ENCODE results near the gene MUC7.

The MUC7 gene

GRCh38 chr4:70522626-70523025 lies 50.6 kb downstream of the MUC7 start:
- TF ChIP-seq, protein P1, sequence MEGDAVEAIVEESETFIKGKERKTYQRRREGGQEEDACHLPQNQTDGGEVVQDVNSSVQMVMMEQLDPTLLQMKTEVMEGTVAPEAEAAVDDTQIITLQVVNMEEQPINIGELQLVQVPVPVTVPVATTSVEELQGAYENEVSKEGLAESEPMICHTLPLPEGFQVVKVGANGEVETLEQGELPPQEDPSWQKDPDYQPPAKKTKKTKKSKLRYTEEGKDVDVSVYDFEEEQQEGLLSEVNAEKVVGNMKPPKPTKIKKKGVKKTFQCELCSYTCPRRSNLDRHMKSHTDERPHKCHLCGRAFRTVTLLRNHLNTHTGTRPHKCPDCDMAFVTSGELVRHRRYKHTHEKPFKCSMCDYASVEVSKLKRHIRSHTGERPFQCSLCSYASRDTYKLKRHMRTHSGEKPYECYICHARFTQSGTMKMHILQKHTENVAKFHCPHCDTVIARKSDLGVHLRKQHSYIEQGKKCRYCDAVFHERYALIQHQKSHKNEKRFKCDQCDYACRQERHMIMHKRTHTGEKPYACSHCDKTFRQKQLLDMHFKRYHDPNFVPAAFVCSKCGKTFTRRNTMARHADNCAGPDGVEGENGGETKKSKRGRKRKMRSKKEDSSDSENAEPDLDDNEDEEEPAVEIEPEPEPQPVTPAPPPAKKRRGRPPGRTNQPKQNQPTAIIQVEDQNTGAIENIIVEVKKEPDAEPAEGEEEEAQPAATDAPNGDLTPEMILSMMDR (IDR thresholded peaks at IDR 0.05; ENCODE audit: low read depth, low read length, missing control alignments) = no peak

GRCh38 chr4:70530997-70531396 lies 59.0 kb downstream of the MUC7 start:
- TF ChIP-seq, protein P1 (IDR thresholded peaks at IDR 0.05; ENCODE audit: low read depth, low read length, missing control alignments) = no peak
- no peak for DNase-seq (ENCODE audit: low read depth)
- no peak overlapping the region for H3K4me3 ChIP-seq (ENCODE audit: low read depth, low read length)

More at GRCh38 chr4:70522626-70523025, 50.6 kb downstream of the MUC7 start:
- no peak for DNase-seq (ENCODE audit: low read depth)
- no peak overlapping the region for H3K4me3 ChIP-seq (ENCODE audit: low read depth, low read length)

GRCh38 chr4:70531981-70532380 lies 60.0 kb downstream of the MUC7 start:
- H3K4me3 ChIP-seq (ENCODE audit: low read depth, low read length) = no peak overlapping the region
- TF ChIP-seq, protein P1 (IDR thresholded peaks at IDR 0.05; ENCODE audit: low read depth, low read length, missing control alignments) = peak; percentile 39
- no peak for DNase-seq (ENCODE audit: low read depth)

All from GM12864 (cell line).